GM18508 (cell line): ENCODE measurements around the gene CASTOR1.

Source experiments
- ATAC-seq: cut with Tn5 transposase; IDR thresholded peaks from one replicate; pipeline ENCODE4 v1.9.1; 2021; ENCODE audit warnings: moderate number of reproducible peaks; ENCODE audit not compliant: insufficient read depth, unreplicated experiment

CASTOR1 gene

DNA sequence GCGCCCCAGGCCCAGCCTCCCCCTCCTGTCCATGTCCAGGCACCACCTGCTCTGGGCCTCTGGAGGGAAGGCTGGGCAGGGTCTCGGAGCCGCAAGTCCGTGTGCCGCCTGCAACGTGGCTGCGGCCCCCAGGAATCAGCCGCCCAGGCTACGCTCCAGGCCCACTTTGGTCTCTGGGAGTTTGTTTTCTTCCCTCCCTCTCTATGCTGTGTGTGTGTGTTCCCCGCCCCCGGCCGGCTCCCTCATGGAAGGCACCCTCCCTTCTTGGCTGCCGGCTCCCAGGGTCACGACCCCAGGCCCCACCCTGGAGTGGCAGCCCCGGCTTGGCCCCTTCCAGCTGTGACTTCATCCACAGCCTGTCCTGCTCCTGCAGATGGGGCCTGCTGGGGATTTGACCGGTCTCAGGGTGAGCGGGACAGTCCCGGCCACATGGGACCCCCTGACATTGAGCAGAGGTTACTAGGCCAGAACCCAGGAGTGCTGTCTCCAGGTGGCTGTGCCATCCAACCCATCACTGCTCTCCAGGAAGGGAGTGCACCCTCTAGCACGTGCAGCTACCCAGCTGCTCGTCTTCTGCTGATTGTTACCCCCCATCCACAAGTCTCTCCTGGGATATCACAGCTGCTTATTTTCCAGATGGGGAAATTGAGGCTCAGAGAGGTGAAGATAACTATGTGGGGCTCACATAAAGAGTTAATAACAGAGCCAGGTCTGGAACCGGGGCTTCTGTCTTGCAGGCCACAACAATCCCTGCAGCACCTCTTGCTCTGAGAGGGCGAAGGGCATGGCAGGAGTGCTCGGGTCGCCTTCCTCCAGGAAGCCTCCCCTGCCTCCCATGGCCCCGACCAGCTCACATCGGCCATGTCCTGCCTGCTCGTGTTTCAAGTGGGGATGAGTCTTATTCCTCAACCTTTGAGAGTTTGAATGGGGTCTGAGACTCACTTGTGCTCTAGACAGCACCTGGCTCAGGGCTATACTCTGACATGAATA lies 40.0 kb downstream of the CASTOR1 start:
- ATAC-seq, result no peak

DNA sequence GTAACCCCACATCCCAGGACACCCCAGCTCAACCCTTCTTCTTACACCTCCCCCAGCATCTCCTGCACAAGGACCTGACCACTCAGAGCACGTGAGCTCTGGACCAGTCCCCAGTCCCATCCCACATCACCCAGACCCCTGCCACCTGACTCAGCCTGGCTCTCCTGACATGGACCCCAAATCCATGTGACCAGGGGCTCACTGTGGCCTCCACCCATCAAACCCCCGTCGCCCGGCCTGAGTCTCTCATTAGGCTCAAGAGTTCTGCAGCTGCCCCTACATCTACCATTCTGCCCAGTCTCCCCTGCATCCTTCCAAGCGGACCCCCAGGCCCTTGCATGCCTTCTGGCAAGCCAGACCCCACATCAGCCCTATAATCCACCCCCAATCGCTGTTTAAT lies 40.8 kb downstream of the CASTOR1 start:
- ATAC-seq, result no peak

DNA sequence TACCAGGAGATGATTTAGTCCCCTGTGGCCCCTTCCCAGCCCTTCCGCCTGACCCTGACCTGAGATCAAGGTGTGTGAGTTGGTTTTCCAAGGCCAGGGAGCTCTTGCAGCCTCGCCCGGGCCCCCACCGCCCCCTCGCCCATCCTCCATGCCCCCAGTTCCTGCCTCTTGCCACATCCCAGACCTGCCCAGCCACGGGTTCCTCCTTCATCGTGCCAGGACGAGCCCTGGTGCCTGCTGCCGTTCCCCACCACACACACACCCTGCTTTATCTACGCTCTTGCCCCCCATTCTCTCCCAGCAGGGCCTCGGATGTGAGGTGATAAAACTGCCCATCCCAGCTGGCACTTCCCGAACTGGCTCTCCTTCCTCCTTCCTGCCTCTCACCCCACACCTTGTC lies 41.3 kb downstream of the CASTOR1 start:
- no peak for ATAC-seq

DNA sequence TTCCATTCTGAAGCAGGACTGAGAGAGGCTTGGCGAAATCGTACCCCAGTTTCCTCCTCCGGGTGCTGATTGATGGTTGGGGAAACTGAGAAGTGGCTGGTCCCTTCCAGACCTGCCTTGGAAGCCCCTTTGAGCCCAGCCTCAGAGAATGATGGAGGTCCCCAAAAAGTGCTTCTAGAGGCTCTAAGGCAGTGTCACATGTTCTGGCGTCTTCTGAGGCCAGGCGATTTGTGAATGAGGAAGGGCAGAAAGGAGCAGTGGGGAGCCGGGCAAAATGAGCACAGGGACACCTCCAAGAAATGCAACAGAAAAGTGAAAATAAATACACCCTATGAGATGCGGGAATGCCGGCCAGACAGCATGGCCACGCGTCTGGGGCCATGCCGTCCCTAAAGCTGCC lies 41.7 kb downstream of the CASTOR1 start:
- ATAC-seq, result no peak

DNA sequence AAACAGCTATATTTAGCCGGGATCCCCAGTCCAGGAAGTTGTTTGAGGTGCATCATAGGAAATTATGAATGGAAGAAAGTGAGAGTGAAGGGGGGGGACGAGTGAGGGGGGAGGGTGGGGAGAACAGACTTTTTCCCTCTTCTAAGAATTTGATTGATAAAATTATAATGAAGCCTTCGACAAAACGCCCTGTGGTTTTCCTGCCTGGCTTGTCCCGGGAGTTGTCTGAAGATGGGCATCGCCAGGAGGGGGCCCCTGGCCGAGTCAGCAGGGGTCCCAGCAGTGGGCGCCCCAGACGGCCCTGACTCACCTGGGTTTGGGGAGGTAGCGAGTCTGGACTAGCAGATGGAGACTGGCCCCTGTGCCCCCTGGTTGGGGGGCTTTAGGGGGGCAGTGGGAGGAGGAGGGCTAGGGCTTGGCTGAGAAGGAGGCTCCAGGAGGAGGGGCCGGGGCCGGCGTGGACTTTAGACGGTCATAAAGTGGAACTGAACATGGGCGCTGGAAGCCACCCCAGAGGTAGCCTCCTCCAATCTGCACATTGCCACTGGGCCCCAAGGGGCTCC lies 42.4 kb downstream of the CASTOR1 start:
- ATAC-seq, result no peak

DNA sequence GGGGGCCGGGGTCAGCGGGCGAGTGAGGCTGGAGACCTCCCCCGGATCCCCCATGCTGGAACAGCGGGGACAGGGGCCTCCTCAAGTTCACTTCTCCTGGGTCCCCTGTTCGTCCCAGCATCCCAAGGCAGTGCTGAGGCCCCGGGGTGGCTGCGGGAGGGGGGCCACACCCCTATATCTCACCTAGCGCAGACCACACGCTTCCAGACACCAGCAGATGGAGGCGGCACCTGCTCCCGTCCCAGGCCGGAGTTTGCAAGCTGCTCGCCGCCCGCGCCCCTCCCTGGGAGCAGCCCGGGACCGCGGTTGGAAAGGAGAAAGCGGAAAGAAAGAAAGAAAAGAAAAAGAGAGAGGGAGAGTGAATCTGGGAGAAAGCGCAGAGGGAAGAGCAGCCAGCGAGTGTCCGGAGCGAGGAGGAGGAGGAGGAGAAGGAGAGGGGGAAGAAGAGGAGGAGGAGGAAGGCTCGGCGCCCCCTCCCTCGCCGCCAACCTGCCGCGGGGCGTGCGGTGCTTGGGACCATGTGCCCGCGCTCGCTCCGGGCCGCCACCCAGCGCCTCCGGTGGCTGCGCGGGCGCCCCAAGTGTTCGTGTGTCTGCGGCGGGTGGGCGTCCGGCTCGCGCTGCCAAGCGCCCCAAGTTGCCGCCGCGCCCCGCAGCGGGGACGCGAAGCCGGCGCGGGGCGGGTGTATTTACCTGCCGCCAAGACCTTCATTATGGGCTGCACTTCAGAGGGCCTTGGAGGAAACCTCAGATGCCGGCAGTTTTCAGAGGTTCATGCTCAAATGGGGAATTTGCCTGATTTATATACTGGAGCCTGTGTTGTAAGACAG lies 43.1 kb downstream of the CASTOR1 start, which contains the start of gene LIF:
TSS of gene LIF (minus strand) at position 775 of the 829 bp plus-strand sequence. CDS start at position 711, 64 bp downstream.
- no peak for ATAC-seq

DNA sequence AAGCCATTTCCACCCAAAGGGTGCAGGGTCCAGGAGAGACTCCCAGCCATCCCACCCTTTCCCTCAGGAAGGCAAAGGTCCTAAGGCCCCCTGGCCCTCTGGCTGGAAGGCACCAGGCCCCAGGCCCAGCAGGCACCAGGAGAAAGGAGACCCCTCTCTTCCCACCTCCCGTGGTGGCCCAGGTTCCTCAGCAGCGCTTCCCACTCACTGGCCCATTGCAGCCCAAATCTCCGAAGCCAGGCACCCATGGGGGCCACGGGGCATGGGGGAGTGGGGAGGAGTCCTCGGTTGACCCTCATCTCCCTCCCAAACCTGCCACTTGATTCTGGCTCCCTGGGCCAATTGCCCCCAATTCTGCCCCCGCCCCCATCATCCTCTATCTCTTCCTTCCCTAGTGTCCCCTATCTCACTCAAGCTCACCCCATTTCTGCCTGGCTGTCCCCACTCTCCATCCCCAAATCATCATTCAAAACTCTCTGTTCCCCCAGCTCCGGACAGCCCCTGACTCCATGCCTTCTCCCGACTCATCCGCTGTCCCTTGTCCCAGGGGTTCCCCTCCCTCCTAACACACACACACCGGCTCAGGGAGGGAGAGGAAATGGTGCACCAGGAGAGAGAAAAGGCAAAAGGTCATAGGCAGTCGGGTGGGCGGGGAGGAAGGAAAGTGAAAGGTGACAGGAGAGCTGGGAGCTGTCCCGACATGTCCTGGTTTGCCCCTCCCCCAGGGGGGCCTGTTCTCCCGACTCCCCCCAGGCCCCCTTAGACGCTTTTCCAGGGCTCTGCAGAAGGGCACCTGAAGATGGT lies 43.9 kb downstream of the CASTOR1 start:
- ATAC-seq, result no peak

DNA sequence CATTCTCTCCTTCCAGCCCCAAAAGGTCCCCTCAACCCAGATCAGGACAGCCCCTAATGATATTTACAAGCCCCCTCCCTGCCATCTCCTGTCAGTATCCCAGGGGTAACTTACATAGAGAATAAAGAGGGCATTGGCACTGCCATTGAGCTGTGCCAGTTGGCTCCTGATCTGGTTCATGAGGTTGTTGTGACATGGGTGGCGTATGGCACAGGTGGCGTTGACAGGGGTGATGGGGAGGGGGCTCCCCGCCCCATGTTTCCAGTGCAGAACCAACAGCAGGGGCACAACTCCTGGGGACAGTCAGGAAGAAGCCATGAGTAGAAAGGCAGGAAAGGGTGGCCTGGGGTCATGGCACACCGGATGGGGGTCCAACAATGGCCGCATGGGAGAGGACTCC lies 44.7 kb downstream of the CASTOR1 start:
- no peak for ATAC-seq

DNA sequence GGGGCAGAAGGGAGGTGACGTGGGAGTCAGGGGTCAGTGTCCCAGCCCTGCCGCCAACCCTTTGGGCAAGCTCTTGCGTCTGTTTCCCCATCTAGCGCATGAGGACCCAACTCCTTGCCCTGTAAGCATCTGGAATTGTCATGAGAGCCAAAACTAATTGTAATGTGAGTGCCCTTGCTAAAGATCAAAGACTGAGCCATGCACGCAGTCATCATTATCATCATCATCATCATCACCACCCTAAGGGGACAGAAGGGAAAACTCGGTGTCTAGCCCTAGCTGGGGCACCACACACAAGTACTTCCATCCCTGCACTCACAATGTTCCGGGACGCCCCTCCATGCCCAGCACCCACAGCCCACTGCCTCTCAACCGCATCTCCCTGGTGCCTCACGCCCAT lies 45.2 kb downstream of the CASTOR1 start:
- ATAC-seq, result no peak

DNA sequence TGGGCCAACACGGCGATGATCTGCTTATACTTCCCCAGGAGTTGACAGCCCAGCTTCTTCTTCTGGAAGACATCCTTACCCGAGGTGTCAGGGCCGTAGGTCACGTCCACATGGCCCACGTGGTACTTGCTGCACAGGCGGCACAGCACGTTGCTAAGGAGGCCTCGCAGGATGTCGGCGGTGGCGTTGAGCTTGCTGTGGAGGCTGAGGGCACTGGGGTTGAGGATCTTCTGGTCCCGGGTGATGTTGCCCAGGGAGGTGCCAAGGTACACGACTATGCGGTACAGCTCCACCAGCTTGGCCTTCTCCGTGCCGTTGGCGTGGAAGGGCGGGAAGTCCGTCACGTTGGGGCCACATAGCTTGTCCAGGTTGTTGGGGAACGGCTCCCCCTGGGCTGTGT lies 45.6 kb downstream of the CASTOR1 start:
- ATAC-seq, result no peak

DNA sequence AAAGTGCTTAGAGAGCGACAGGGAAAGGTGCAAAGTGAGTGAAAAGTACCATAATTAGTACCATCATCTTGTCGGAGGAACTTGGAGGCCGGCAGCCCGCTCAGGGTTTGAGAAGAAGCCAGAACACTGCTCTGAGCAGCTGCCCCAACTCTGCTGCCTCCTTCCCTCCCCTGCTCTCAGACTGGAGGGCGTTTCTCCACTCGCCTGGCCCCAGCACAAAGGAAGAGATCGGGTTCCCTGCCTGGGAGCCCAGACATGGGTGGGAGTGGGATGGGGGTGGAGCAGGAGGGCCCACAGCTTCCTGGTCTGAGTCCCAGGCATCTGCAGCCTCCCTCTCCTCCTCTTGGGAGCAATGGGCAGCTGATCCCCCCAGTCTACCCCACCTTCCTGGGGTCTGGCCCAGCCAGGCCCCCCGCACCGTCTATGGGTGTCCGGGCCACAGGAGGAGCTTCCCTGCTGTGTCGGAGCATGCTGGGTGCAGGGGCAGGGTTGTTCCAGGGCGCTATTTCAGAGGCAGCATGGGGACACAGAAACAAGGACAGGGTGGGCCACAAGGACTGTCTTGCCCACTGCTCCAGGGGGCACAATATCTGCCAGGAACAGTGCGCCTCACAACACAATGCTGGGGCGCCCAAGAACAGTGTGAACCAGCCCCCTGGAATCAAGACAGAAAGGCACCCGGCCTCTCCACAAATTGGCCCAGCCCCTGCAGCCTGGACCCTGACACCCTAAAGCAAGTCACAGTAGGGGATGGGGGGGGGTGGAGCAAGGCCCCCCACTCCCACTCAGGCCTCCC lies 47.5 kb downstream of the CASTOR1 start:
- ATAC-seq, result no peak

DNA sequence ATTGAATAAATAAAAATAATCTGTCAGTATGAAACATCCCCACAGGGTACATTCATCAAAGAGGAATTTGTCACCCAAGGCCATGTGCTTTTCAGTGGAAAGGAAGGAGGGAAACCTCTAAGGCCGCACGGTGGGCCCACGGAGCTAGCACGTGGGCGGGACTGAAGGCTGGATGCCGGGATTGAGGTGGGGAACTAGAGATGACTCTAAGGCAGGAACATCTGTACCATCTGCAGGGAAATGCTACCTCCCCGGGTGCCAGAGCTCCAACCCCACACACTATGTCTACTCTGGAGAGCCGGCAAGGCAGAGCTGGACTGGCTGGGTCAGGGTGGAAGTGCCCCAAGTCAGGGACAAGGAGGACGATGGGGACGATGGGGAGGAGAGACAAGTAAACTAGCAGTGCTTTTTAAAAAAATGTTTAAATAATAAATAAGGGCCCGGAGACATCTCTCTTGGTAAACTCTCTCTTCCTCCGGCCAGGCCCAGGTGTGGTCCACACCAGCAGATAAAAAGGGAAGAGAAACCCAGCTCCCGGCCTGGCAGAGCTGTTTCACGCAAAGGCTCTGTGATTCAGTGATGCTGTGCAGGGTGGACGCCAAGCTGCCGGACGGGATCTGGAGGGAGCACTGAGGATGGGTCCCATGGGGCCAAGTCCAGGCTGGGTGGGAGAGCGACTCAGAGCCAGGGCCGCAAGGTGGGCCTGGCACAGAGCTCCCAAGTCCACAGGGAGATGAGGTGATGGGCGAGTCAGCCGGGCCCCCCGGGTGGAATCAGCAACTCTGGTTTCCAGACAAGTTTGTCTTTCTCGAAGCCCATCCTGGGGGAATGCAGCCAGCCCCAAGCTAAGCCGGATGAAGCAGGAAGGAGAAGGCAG lies 48.5 kb downstream of the CASTOR1 start:
- no peak for ATAC-seq

DNA sequence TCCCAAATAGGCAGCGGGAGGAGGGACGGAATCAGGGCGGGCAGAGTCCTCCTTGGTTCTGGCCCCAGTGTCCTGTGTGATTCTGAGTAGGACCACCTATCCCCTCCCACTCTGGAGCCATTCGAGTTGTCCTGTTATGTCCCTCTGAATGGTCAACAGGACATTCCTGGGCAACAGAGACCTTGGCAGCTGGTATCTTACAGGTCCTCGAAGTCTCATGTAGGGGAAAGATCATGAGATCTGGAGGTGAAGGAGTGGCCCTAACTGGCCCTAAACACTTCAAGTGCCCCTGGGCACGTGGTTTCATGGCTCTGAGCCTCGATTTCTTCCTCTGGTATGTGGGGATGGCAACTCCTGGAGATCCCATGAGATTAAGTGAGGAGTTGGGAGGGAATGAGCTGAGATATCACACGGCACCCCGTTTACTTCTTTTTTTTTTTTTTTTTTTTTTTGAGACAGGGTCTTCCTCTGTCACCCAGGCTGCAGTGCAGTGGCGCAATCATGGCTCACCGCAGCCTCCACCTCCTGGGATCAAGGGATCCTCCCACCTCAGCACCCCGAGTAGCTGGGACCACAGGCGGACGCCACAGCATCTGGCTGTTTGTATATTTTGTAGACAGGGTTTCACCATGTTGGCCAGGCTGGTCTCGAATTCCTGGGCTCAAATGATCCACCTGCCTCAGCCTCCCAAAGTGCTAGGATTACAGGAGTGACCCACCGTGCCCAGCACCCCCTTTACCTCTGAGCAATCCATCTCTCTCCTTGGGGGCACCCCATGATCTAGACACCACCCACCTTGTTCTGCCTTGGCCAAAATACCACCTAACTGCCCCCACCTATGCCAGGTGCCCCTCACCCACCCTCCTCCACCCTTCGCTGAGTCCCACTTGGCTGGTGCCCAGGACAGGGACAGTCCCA lies 49.6 kb downstream of the CASTOR1 start:
- ATAC-seq, result no peak

DNA sequence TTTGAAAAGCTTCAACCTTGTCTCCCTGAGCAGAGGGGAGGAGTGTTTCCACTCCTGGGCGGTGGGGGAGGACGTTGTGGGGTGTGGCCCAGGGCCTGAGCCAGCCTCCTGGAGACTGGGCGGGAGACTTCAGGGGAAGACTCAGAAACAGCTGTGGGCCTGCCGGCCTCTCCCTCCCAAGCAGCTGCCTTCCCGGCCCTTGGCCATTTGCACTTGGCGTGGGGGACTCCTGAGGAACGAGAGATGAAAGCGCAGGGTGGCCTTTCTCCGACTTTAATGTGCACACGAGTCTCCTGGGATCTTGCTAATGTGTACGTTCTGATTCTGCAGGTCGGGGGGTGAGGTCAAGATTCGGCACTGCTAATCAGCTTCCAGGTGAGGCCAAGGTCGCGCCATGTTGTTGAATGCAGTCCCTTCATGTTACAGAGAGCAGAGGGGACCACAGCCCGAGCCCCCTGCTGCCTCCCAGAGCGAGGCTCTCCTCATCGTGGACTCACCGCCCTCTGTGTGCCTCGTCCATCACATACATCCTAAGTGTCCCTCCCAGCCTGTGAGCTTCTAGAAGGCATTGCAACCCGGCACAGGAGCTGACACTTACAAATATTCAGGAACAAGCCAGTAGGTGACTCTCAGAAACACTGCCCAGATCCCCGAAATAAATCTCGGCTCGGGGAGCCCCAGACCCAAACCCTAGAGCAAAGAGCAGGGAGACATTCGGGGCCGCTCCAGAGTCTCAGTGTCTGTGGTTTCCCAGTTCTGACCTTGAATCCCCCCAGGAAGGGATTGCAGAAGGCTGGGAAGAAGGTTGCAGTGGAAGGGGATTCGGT lies 50.4 kb downstream of the CASTOR1 start:
- no peak for ATAC-seq

DNA sequence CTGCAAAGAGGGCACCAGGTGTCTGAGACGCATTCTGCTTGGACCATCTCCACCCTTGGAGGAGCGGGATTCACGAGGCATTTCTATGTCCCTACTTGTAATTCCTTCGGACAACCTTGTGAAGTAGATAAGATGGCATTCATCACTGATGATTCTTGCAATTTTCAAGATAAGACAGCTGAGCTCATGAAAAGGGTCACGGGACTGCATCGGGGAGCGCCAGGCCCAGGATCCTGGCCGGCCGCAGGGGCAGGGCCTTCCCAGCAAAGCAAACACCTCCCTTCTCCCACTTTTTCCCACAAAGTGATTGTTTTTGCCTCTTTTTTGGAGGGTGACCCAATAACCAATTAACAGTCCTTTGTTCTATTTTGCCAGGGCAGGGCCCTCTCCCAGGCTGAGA lies 51.2 kb downstream of the CASTOR1 start:
- ATAC-seq, result no peak

DNA sequence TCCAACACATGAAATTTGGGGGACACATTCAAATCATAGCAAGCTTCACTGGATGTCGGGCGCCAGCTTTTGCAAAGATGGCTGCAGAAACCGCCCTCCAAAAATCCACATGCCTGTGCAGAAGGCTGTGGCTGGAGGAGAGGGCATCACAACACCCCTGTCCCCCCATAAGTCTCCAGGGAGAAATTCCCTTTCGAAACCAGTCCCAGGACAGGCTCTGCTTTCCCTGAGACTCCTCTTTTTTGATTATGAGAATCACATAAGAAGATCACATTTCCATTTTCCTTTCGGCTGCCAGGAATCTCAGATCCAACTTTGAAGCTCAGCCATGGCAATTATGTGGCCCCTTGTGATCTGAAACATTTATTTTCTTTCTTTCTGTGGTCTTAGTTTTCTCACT lies 52.4 kb downstream of the CASTOR1 start:
- ATAC-seq, result no peak
